ENCODE data around the gene KIF13A. TPM values are rescaled to one million over a fixed set of nuclear protein-coding genes. Genes with fewer than 3 reads are reported as not detected.
"Not testable (repeated sequence)": the region's sequence is repeated elsewhere in the genome, so short reads cannot be mapped to it uniquely, and the experiment has no call there.

Gene KIF13A
- 16.3 TPM for total RNA-seq

GRCh38 chr6:17987447-17987696 is at the start of gene KIF13A:
TSS of gene KIF13A (minus strand) at chr6:17987635. CDS start at chr6:17987463, 172 bp downstream.
- FAIRE-seq (no peak), DNase-seq (ENCODE audit: low spot score in 2 of 2) (no peak)

GRCh38 chr6:18036781-18037180 is 49.3 kb upstream of the KIF13A start:
- no peak for FAIRE-seq
- DNase-seq (ENCODE audit: low spot score in 2 of 2): no peak

- FAIRE-seq (no peak), DNase-seq (ENCODE audit: low spot score in 2 of 2) (no peak)
Observed at GRCh38 chr6:18035330-18035854, 48.0 kb upstream of the KIF13A start.

DNA sequence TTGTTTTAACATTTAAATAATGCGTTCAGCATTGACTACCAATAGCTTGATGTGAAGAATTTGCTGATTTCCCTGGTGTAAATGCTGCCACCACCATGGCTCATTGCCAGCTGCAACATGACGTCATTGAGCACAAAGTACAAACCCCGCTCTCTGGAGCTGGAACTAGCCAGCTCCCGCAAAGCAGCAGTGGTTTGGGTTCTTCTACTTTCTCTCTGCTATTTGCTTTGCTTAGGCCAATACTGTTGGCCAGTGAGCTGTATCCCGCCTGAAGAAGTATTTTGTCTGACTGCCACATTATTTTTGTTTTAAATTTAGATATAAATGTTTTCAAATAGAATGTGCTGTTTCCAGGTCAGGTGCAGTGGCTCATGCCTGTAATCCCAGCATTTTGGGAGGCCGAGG is 47.4 kb upstream of the KIF13A start:
- FAIRE-seq (no peak), DNase-seq (ENCODE audit: low spot score in 2 of 2) (no peak)

- DNase-seq (ENCODE audit: low spot score in 2 of 2) (no peak), FAIRE-seq (no peak)
Observed at GRCh38 chr6:18031680-18032256, 44.3 kb upstream of the KIF13A start.

DNA sequence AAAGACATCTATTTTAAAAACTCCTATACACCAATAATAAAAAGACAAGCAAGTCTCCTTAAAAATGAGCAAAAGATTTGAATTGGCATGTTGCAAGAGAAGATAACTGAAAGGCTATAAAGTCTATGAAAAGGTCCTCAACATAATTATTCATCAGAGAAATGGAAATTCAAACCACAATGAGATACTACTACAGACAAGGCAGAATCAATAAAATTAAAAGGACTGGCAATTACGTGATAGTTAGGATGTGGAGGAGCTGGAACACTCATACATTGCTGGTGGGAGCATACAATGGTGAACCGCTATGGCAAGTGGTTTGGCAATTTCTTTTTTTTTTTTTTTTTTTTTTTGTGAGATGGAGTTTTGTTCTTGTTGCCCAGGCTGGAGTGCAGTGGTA is 43.8 kb upstream of the KIF13A start:
- DNase-seq (ENCODE audit: low spot score in 2 of 2) (no peak), FAIRE-seq (no peak)

DNA sequence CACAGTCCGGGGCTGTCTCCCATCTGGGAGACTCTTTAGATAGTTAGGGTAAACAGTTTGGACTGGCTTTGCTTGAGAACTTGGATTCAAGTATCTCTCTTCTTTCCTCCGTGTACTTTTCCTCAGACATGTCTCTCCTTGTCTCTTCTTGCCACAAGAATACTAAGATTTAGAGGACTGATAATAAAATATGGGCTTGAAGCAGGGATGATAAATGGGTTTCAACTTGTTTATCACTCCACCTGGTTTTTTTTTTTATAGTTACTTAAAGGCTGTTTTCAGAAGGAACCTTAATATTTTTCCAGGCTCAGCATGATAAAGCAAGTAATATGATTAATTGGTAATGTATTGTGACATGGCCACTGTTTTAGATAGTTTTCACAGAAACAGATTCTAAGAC is 40.9 kb upstream of the KIF13A start:
- no peak for FAIRE-seq
- no peak for DNase-seq (ENCODE audit: low spot score in 2 of 2)

GRCh38 chr6:18025596-18025995 is 38.2 kb upstream of the KIF13A start:
- no peak for FAIRE-seq
- no peak for DNase-seq (ENCODE audit: low spot score in 2 of 2)

DNA sequence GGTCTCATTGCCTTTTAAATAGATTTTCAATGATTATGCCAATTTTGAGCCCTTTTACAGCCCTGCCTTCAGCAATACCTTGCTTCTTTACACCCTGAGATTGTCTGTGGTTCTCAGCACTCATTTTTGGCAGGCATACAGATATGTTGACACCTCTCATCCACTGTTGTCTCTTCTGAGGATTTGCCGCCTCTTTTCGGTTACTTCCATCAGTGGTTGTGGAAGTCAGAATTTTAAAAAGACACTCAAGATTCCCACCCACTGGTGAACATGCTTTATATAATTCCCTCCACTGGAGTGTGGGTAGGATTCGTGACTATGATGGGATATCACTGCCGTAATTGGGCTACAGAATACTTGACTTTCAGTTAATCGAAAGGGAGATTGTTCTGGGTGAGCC is 37.4 kb upstream of the KIF13A start:
- FAIRE-seq (no peak), DNase-seq (ENCODE audit: low spot score in 2 of 2) (no peak)

- DNase-seq (ENCODE audit: low spot score in 2 of 2): no peak
- no peak for FAIRE-seq
Observed at GRCh38 chr6:18023891-18024290, 36.5 kb upstream of the KIF13A start.

- DNase-seq (ENCODE audit: low spot score in 2 of 2) (peak in 1 of 2 donors; percentile 17), FAIRE-seq (no peak)
Observed at GRCh38 chr6:18022398-18023231, 35.2 kb upstream of the KIF13A start.

DNA sequence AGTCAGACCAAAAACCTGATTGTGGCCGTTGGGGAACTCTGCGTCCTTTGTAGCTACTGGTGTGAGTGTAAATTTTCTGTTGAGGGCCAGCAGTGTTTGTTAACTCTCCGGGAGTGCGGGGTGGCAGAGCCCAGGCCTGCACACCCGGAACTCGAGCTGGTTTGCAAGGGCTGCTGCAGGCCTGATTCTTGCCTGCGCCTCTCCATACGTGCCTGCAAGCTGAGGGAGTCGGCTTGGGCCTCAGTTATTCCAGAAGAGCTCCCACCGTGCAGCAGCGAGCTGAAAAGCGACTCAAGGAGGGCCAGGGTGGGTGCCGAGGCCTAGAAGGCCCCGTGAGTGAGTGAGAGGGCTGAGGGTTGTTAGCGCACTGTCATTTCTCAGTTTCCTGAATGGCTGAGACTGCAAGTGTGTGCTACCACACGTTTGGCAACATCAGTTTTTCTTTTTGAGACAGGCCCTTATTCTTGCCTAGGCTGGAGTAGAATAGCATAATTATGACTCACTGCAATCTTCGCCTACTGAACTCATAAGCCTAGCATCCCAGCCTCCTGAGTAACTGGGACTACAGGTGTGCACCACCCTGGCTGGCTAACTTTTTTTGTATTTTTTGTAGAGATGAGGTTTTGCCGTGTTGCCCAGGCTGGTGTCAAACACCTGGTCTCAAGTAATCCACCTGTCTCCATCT is 33.9 kb upstream of the KIF13A start:
- FAIRE-seq (no peak), DNase-seq (ENCODE audit: low spot score in 2 of 2) (peak in 1 of 2 donors; percentile 13)

GRCh38 chr6:18020545-18020944 is 33.1 kb upstream of the KIF13A start:
- DNase-seq (ENCODE audit: low spot score in 2 of 2); FAIRE-seq: not testable (repeated sequence)

DNA sequence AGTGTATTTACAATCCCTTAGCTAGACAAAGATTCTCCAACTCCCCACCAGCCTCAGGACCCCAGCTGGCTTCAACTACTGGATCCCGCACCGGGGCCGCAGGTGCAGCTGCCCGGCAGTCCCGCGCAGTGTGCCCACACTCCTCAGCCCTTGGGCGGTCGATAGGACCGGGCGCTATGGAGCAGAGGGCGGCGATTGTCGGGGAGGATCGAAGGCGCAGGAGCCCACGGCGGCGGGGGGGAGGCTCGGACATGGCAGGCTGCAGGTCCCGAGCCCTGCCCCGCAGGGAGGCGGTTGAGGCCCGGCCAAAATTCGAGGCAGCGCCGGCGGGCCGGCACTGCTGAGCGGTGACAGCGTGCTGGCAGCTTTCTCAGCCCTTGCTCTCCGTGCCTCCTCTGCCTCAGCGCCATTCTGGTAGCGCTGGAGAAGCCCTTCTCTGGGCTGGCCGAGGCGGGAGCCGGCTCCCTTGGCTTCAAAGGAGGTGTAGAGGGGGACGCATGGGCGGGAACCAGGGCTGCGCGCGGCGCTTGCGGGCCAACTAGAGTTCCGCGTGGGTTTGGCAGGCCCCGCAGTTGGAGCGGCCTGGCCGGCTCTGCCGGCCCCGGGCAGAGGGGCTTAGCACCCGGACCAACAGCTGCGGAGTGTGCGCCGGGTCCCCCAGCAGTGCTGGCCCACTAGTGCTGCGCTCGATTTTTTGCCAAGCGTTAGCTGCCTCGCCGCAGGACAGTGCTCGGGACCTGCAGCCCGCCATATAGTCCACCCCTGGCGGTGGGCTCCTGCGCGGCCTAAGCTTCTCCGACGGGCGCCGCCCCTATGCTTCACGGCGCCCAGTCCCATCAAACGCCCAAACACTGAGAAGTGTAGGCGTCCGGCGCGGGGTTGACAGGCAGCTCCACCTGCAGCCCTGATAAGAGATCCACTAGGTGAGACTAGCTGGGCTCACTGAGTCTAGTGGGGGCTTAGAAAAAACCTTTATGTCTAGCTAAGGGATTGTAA is 32.4 kb upstream of the KIF13A start:
- FAIRE-seq (no peak), DNase-seq (ENCODE audit: low spot score in 2 of 2) (no peak)

DNA sequence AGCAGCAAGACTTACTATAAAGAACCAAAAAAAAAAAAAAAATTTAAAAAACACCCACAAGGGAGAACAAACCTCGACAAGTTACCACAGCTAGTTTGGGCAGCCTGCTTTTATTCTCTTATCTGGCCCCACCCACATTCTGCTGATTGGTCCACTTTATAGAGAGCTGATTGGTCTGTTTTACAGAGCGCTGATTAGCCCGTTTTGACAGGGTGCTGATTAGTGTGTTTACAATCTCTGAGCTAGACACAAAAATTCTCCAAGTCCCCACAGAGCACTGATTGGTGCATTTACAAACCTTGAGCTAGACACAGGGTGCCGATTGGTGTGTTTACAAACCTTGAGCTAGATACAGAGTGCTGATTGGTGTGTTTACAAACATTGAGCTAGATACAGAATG is 31.7 kb upstream of the KIF13A start:
- FAIRE-seq; DNase-seq (ENCODE audit: low spot score in 2 of 2): not testable (repeated sequence)

GRCh38 chr6:18016698-18017097 is 29.3 kb upstream of the KIF13A start:
- no peak for DNase-seq (ENCODE audit: low spot score in 2 of 2)
- no peak for FAIRE-seq

- peak in 1 of 2 donors; percentile 13 for DNase-seq (ENCODE audit: low spot score in 2 of 2)
- no peak for FAIRE-seq
Observed at GRCh38 chr6:18016133-18016532, 28.7 kb upstream of the KIF13A start.

GRCh38 chr6:18011287-18011686 is 23.9 kb upstream of the KIF13A start:
- DNase-seq (ENCODE audit: low spot score in 2 of 2) (no peak), FAIRE-seq (no peak)

DNA sequence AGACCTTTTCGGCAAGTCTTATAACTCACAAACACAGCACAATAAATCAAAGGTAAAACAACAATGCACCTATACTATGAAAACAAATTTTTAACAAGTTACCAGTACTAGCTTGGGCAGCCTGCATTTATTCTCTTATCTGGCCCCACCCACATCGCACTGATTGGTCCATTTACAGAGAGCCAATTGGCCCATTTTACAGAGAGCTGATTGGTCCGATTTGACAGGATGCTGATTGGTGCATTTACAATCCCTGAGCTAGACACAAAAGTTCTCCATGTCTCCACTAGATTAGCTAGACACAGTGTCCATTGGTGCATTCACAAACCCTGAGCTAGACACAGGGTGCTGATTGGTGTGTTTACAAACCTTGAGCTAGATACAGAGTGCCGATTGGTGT is 23.1 kb upstream of the KIF13A start:
- DNase-seq (ENCODE audit: low spot score in 2 of 2); FAIRE-seq: not testable (repeated sequence)

DNA sequence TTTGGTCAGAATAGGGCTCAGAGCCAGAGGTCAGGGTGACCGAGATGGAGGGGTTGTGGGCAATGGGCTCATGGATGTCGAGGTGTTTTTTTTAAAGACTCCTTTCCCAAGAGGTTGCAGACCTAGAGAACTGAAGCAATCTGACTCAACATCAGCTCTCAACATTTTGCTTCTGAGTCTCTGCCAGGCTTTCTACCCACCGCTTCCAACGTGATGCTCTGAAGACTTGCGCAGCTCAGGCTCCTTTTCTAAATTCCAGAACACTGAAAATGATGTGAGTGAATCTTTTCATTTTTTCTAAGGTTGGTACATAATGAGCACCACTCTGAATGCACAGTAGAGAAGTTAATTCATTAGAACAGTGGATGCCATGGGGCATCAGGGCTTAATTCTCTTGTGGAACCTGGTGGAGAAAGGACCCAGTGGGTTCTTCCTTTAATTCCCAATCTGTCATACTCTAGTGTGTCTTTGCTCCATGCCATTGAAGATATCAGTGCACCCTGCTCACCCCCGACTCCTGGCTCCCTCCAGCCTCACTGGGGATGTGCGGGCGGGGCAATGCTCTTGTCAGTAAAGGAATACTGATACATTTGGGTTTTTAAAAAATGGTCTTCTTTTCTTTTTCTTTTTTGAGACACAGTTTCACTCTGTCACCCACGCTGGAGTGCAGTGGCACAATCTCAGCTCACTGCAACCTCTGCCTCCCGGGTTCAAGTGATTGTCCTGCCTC is 17.0 kb upstream of the KIF13A start:
- FAIRE-seq: no peak
- DNase-seq (ENCODE audit: low spot score in 2 of 2): no peak
